Endothelial cell of umbilical vein (primary cell): ENCODE data around the gene CAMK2N2. TPM values are rescaled to one million over a fixed set of nuclear protein-coding genes. Genes with fewer than 3 reads are reported as not detected.

Experiments used
- BruUV-seq: library from RNA; stranded (reverse); fragments of 400-500 nt; replicated peaks from 2 replicates; lab custom pipeline; 2021; lab: Mats Ljungman, UMichigan
- CTCF ChIA-PET: fragments of 300-600, 350-600 bp; sonication (Branson Sonifier 250); formaldehyde crosslinking; loops from one replicate; lab custom pipeline; 2021; ENCODE audit warnings: antibody characterized with exemption, inconsistent platforms; lab: Charles Lee
- POLR2A ChIA-PET: fragments of 300-600, 350-600 bp; sonication (Branson Sonifier 250); formaldehyde crosslinking; loops from one replicate; lab custom pipeline; 2021; ENCODE audit warnings: antibody characterized with exemption, inconsistent platforms; lab: Charles Lee
- DNase-seq: peaks from one replicate; pipeline ENCODE4 v3.0.0-alpha.2; 2011; ENCODE audit warnings: low read depth, low spot score
- FAIRE-seq: peaks from 2 replicates; lab custom pipeline; 2011; peaks lifted over from hg19 to GRCh38; lab: Jason Lieb, UNC
- H2AFZ ChIP-seq: 2 replicates; pipeline ENCODE4 v1.6.0; 2012; ENCODE audit warnings: low read depth, low read length, control low read depth, inconsistent platforms
- H3K27ac ChIP-seq: 2 replicates; pipeline ENCODE4 v1.5.1; 2011; ENCODE audit warnings: low read depth, mild to moderate bottlenecking, control low read depth, low read length, moderate library complexity; ENCODE audit not compliant: insufficient read depth
- H3K27me3 ChIP-seq, 2 experiments: 2 replicates each; pipeline versions ENCODE4 v1.6.0 to v1.6.1; 2011; ENCODE audit warnings: low read length in 2 of 2, mixed read lengths in 1 of 2; ENCODE audit not compliant: control insufficient read depth in 2 of 2, insufficient read depth in 2 of 2
- H3K36me3 ChIP-seq, 2 experiments: 2 replicates in 1 of 2; 3 replicates in 1 of 2; pipeline ENCODE4 v1.5.1; 2011; ENCODE audit warnings: low read length in 2 of 2, mild to moderate bottlenecking in 1 of 2, moderate library complexity in 1 of 2; ENCODE audit not compliant: control insufficient read depth in 2 of 2, insufficient read depth in 2 of 2; ENCODE audit errors: extremely low read depth in 1 of 2
- H3K4me1 ChIP-seq: 3 replicates; pipeline ENCODE4 v1.5.1; 2011; ENCODE audit warnings: mild to moderate bottlenecking, low read length; ENCODE audit not compliant: control insufficient read depth, insufficient read depth; ENCODE audit errors: extremely low read depth
- H3K4me2 ChIP-seq: 2 replicates; pipeline ENCODE4 v1.6.1; 2011; ENCODE audit warnings: low read length, control low read depth, mixed read lengths; ENCODE audit not compliant: insufficient read depth
- H3K4me3 ChIP-seq, 3 experiments: fragments of 200-600 bp in 1 of 3; sonication (generic), shearing (Covaris generic) in 1 of 3; replicated peaks in 1 of 3; 2 replicates each; pipeline ENCODE4 v1.5.1; 2011 to 2016; ENCODE audit warnings: control low read depth in 3 of 3, low read length in 3 of 3, mild to moderate bottlenecking in 2 of 3, inconsistent platforms in 1 of 3, low read depth in 1 of 3, moderate library complexity in 1 of 3; ENCODE audit not compliant: insufficient read depth in 1 of 3
- H3K79me2 ChIP-seq: 2 replicates; pipeline ENCODE4 v1.6.0; 2012; ENCODE audit warnings: low read length, inconsistent platforms; ENCODE audit not compliant: control insufficient read depth, insufficient read depth
- H3K9ac ChIP-seq: replicated peaks from 2 replicates; pipeline ENCODE3; 2011; ENCODE audit warnings: low read length, control low read depth; ENCODE audit not compliant: insufficient read depth; ENCODE audit errors: extremely low read depth
- H3K9me1 ChIP-seq: replicated peaks from 3 replicates; pipeline ENCODE4 v1.6.0; 2011; ENCODE audit warnings: mild to moderate bottlenecking, low read length; ENCODE audit not compliant: control insufficient read depth, insufficient read depth; ENCODE audit errors: extremely low read depth
- H3K9me3 ChIP-seq: replicated peaks from 2 replicates; pipeline ENCODE4 v1.5.1; 2012; ENCODE audit warnings: low read length, inconsistent platforms; ENCODE audit not compliant: control insufficient read depth, insufficient read depth
- H4K20me1 ChIP-seq: replicated peaks from 2 replicates; pipeline ENCODE3; 2011; ENCODE audit warnings: mild to moderate bottlenecking, low read length; ENCODE audit not compliant: control insufficient read depth, insufficient read depth; ENCODE audit errors: extremely low read depth
- CTCF ChIP-seq, 2 donors: IDR thresholded peaks; 1 replicate in 1 of 2; 2 replicates in 1 of 2; pipeline ENCODE4 v1.5.1; 2011; ENCODE audit warnings: low read length in 2 of 2, mild to moderate bottlenecking in 2 of 2, moderate library complexity in 2 of 2, control low read depth in 1 of 2, inconsistent platforms in 1 of 2, low read depth in 1 of 2; ENCODE audit not compliant: insufficient read depth in 1 of 2; ENCODE audit errors: extremely low read depth in 1 of 2
- EZH2 ChIP-seq: IDR thresholded peaks from 2 replicates; pipeline ENCODE4 v1.6.1; 2012; ENCODE audit warnings: borderline replicate concordance, low read depth, mild to moderate bottlenecking, moderate library complexity, low read length, inconsistent platforms; ENCODE audit not compliant: severe bottlenecking
- FOS ChIP-seq: IDR thresholded peaks from 2 replicates; pipeline ENCODE4 v1.6.1; 2011; ENCODE audit warnings: mild to moderate bottlenecking, low read length, moderate library complexity, borderline replicate concordance; ENCODE audit not compliant: insufficient read depth
- GATA2 ChIP-seq: IDR thresholded peaks from 2 replicates; pipeline ENCODE4 v1.7.0; 2011; ENCODE audit warnings: low read depth, mild to moderate bottlenecking, moderate library complexity, mixed read lengths, low read length; ENCODE audit not compliant: insufficient read length, insufficient read depth
- JUN ChIP-seq: IDR thresholded peaks from 2 replicates; pipeline ENCODE4 v1.6.1; 2011; ENCODE audit warnings: borderline replicate concordance, low read depth; ENCODE audit not compliant: insufficient read length, insufficient read depth
- MYC ChIP-seq: IDR thresholded peaks from one replicate; pipeline ENCODE4 v1.6.1; 2011; ENCODE audit warnings: mild to moderate bottlenecking, low read depth, low read length
- POLR2A ChIP-seq: IDR thresholded peaks from 2 replicates; pipeline ENCODE4 v1.6.1; 2012; ENCODE audit warnings: low read depth, mild to moderate bottlenecking, control low read depth, low read length
- POLR2AphosphoS5 ChIP-seq: IDR thresholded peaks from 2 replicates; pipeline ENCODE4 v1.6.1; 2012; ENCODE audit warnings: low read depth, mild to moderate bottlenecking, control low read depth, low read length, moderate library complexity; ENCODE audit not compliant: insufficient read depth
- dilution Hi-C: fragments of 300-500 bp; cut with MboI; formaldehyde crosslinking; loops from one replicate; pipeline ENCODE4 v1.15.0; 2019; ENCODE audit warnings: low sequenced_read_pairs; ENCODE audit not compliant: extremely low pct_ligation_motif_present
- intact Hi-C: fragments of 100-400 bp; cut with micrococcal nuclease; formaldehyde crosslinking; loops from one replicate; pipeline ENCODE4 v1.10.0; 2022
- polyA plus RNA-seq, 4 experiments: library from polyadenylated mRNA; depleted of rRNA in 3 of 4; stranded (reverse) in 3 of 4; unstranded in 1 of 4; fragments of >200 nt; gene quantifications; 2 replicates each; pipeline versions ENCODE4 v1.2.1 to v1.2.3, GENCODE V29; 2011 to 2012; ENCODE audit warnings: missing spikeins in 1 of 4
- total RNA-seq: library from RNA; stranded (reverse); gene quantifications from 2 replicates; pipeline ENCODE4 v1.2.3, GENCODE V29; 2021
- TF ChIP-seq, protein P1 (sequence below): IDR thresholded peaks from 2 replicates; pipeline ENCODE4 v1.6.1; 2011; ENCODE audit not compliant: insufficient read depth, insufficient read length

CAMK2N2 gene
- total and polyA plus RNA-seq, 2 donors (not counting 3 experiments of a cell fraction or from before 2014, with no cell fraction given): 0.11 TPM; not detected in 1

DNA sequence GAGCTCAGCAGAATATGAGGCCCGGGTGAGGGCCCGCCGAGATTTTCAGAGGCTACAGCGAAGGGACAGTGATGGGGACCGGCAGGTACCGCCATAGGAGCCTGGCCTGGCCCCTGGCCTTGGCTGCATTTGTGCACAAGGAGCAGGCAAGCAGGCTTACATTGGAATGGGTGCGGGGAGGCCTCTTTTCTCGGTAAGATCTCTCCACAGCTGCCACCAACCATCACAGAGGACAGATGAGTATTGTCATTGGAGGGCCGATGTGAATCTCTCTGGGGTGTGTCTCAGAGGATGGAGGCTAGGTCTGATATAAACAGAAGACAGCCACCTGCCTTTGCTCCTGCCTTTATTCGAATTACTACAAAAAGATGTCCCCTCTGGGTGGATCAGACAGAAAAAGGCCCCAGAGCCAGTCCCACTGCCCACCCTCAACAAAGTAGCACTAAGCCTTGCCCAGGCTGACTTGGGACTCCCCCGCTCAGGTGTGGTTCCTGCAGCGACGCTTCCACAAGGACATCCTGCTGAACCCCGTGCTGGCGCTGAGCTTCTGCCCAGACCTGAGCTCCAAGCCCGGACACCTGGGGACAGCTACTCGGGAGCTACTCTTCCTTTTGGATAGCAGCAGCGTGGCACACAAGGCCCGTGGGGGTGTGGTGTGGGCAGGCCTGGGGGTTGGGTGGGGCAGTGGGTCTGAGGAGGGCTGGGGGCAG, 26.5 kb downstream of the CAMK2N2 start:
- H3K9me1 ChIP-seq: no peaks in the 10 kb centered on the region
- no peaks in the 10 kb centered on the region for H4K20me1 ChIP-seq
- ChIA-PET CTCF (interaction anchor here (0.6 to 0.7 kb wide), 2 partner anchors 9 to 27 kb away, joined by 3 read pairs; no protein-coding TSS in a partner anchor), POLR2A (no interaction called here)
- H3K9ac ChIP-seq: no peak overlapping the region
- H3K4me2 ChIP-seq: no peak overlapping the region
- BruUV-seq: no TSS peak
- H3K36me3 ChIP-seq: no peaks in the 10 kb centered on the region
- H3K9me3 ChIP-seq: no peaks in the 10 kb centered on the region
- FAIRE-seq (no peak), DNase-seq (no peak)
- dilution Hi-C loops (no loop called here), intact Hi-C loops (no loop called here)
- no peak overlapping the region for H3K27ac ChIP-seq
- TF ChIP-seq EZH2 (no peak), CTCF (IDR thresholded peaks at IDR 0.05; ENCODE audit: extremely low read depth in 1 of 2, insufficient read depth in 1 of 2, low read depth in 1 of 2, low read length in 2 of 2) (no peak), JUN (no peak), GATA2 (no peak), POLR2AphosphoS5 (no peak), POLR2A (no peak), FOS (no peak), MYC (no peak)
- TF ChIP-seq, protein P1, sequence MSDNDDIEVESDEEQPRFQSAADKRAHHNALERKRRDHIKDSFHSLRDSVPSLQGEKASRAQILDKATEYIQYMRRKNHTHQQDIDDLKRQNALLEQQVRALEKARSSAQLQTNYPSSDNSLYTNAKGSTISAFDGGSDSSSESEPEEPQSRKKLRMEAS: no peak
- no peaks in the 10 kb centered on the region for H3K4me1 ChIP-seq
- no peaks in the 10 kb centered on the region for H3K79me2 ChIP-seq
- no peak overlapping the region for H2AFZ ChIP-seq
- H3K27me3 ChIP-seq: peaks cover 23 to 31% of the 10 kb centered on the region in 2 experiments
- no peak overlapping the region for H3K4me3 ChIP-seq
